ENCODE data around the gene PTPN6.

Gene PTPN6

DNA sequence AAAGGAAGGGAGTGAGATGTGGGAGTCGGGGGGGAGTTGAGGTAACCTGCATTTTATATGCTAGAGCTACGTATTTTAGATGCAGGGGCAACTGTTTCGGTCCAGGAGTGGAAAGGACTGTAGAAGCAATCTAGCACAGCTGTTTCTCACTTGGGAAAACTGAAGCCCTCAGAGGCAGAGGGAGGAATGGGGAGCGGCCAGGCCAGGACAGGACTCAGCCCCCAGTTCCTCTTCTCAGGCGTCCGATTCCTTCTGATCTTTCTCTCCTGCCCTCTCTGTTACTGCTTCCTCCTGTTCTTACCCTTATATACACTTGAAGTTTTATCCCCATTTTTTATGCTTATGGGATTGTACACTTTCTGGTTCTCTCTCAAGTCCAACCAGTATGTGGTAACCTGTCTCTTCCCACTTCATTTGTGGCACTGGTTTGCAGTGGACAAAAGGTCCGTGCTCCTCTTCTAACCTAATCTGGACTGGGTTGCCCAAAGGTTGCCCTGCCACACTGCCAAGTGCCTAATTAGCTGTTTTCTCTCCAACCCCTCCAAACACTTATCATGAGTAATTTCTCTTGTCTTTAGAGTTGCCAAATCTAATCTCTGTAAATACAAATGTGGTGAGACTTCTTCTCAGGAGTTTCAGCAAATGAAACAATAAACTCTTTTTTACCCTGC, 50.9 kb downstream of the PTPN6 start:
- H3K36me3 Mint-ChIP-seq = peaks cover 10% of the 10 kb centered on the region
- H3K4me3 Mint-ChIP-seq = no peak overlapping the region
- H3K27me3 Mint-ChIP-seq = no peaks in the 10 kb centered on the region
- peaks cover 11% of the 10 kb centered on the region for H3K4me1 Mint-ChIP-seq
- no peak overlapping the region for H3K27ac Mint-ChIP-seq
- H3K9me3 Mint-ChIP-seq = no peaks in the 10 kb centered on the region
- no peak for DNase-seq (ENCODE audit: low spot score in 2 of 2)
- no peak for ATAC-seq (ENCODE audit: low read depth)

DNA sequence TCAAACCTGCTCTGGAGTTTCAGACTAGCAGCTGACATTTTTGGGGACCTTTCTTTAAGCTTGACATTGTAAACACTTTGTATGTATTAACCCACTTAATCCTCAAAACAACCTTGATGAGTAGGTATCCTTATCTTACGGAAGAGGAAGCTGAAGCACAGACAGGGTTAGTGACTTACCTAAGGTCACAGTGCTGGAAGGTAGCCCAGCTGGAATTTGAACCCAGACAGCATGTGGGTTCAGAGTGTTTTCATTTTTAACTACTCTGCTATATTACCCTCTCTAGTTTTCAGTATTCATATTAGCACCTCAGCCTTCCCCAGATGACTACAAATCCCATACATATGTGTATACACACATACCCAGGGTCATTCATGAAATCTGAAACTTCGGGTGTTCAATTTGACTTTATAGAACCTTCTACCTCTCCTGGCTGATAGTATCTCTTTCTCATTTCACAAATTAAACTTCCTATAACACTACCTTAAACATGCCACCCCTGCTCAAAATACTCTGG, 53.2 kb downstream of the PTPN6 start:
- Mint-ChIP-seq H3K27ac (no peak overlapping the region), H3K27me3 (no peaks in the 10 kb centered on the region), H3K36me3 (peaks cover 12% of the 10 kb centered on the region), H3K9me3 (no peaks in the 10 kb centered on the region), H3K4me1 (peaks cover 11% of the 10 kb centered on the region), H3K4me3 (no peak overlapping the region)
- no peak for ATAC-seq (ENCODE audit: low read depth)
- no peak for DNase-seq (ENCODE audit: low spot score in 2 of 2)

DNA sequence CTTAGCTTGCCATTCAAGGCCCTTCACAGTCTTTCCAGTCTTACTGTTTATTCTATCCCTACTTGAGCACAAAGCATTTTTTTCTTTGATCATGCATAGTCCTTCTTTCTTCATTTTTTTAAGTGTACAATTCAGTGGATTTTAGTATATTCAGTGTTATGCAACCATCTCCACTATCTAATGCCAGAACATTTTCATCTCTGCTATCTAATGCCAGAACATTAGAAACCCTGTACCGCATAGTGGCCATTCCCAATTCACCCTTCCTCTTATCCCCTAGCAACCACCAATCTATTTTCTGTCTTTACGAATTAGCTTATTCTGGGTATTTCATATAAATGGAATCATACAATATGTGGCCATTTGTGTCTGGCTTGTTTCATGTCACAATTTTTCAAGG, 53.7 kb downstream of the PTPN6 start:
- no peaks in the 10 kb centered on the region for H3K9me3 Mint-ChIP-seq
- peaks cover 11% of the 10 kb centered on the region for H3K4me1 Mint-ChIP-seq
- H3K4me3 Mint-ChIP-seq = no peak overlapping the region
- H3K27me3 Mint-ChIP-seq = no peaks in the 10 kb centered on the region
- no peak overlapping the region for H3K27ac Mint-ChIP-seq
- H3K36me3 Mint-ChIP-seq = peaks cover 13% of the 10 kb centered on the region
- DNase-seq (ENCODE audit: low spot score in 2 of 2) = no peak
- no peak for ATAC-seq (ENCODE audit: low read depth)

DNA sequence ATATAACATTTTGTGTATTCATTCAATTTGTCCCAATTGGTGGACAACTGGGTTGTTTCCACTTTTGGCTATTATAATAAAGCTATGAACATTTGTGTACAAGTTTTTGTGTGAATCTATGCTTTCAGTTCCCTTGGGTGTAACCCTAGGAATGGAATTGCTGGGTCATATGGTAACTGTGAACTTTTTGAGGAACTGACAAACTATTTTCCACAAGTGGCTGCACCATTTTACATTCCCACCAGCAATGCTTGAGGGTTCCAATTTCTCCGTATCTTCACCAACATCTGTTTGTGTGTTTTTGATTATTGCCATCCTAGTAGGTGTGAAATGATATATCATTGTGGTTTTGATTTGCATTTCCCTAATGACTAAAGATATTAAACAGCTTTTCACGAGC, 54.2 kb downstream of the PTPN6 start:
- H3K4me3 Mint-ChIP-seq = no peak overlapping the region
- ATAC-seq (ENCODE audit: low read depth) = no peak
- H3K9me3 Mint-ChIP-seq = no peaks in the 10 kb centered on the region
- H3K27me3 Mint-ChIP-seq = no peaks in the 10 kb centered on the region
- H3K27ac Mint-ChIP-seq = no peak overlapping the region
- peaks cover 13% of the 10 kb centered on the region for H3K36me3 Mint-ChIP-seq
- H3K4me1 Mint-ChIP-seq = peaks cover 13% of the 10 kb centered on the region
- DNase-seq (ENCODE audit: low spot score in 2 of 2) = no peak

DNA sequence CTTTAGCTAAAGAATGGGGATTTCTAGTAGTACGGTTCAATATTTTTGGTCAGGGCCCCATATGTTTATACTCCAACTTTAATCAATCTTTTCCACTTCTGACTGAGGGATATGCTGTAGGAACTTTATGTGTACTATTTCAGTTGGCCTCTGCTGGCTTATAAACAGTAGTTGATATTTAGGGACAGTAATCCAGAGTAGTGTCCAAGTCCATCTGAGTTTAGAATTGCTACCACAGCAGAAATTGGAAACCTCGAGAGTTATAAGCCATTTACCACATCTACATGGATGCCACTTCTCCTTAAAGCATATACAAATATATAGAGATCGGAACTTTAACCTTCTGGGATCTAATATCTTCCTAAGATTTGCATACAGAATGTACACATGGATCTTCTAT, 55.5 kb downstream of the PTPN6 start:
- Mint-ChIP-seq H3K27me3 (no peaks in the 10 kb centered on the region), H3K9me3 (no peaks in the 10 kb centered on the region), H3K4me3 (no peak overlapping the region), H3K36me3 (peaks cover 10% of the 10 kb centered on the region), H3K27ac (no peak overlapping the region), H3K4me1 (peaks cover 11% of the 10 kb centered on the region)
- ATAC-seq (ENCODE audit: low read depth) (no peak), DNase-seq (ENCODE audit: low spot score in 2 of 2) (no peak)

DNA sequence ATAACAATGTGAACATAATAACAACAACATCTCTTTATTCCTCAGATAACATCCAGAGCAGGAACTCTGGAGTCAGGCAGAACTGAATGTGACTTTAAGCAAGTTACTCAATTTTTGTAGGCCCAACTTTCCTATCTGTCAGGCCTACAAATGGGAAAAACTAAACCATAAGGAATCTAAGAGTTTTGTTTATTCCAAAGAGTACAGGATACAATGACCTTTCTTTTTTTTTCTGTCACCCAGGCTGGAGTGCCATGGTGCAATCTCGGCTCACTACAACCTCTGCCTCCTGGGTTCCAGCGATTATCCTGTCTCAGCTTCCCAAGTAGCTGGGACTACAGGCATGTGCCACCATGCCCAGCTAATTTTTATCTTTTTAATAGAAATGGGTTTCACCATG, 57.7 kb downstream of the PTPN6 start:
- H3K9me3 Mint-ChIP-seq = no peaks in the 10 kb centered on the region
- peaks cover 12% of the 10 kb centered on the region for H3K36me3 Mint-ChIP-seq
- H3K27ac Mint-ChIP-seq = no peak overlapping the region

DNA sequence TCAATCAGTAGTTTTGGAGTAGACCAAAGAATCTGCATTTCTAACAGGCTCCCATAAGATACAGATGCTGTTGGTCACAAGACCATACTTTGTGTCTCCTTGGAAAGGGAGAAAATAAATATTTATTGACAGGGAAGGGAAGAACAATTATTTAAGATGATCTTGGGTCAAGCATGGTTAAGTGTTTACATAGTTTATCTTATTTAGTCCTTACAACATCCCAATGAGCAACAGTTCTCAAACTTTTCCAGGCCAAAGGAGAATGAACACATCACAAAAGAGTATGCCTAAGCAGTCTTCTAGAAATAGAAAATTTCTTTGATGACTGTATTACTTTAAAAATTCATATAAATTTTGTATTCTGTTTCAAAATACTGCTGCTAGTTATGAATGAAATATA, 58.4 kb downstream of the PTPN6 start:
- no peak for ATAC-seq (ENCODE audit: low read depth)
- no peak overlapping the region for H3K27ac Mint-ChIP-seq

More for the DNA sequence above, 57.7 kb downstream of the PTPN6 start:
- peaks cover 16% of the 10 kb centered on the region for H3K4me1 Mint-ChIP-seq
- no peak overlapping the region for H3K4me3 Mint-ChIP-seq
- DNase-seq (ENCODE audit: low spot score in 2 of 2) (no peak), ATAC-seq (ENCODE audit: low read depth) (no peak)
- no peaks in the 10 kb centered on the region for H3K27me3 Mint-ChIP-seq

More for the DNA sequence above, 58.4 kb downstream of the PTPN6 start:
- Mint-ChIP-seq H3K4me1 (peaks cover 18% of the 10 kb centered on the region), H3K27me3 (no peaks in the 10 kb centered on the region), H3K4me3 (no peak overlapping the region), H3K9me3 (no peaks in the 10 kb centered on the region), H3K36me3 (peaks cover 14% of the 10 kb centered on the region)
- no peak for DNase-seq (ENCODE audit: low spot score in 2 of 2)

All from memory B cell (primary cell).